Kidney (tissue), 14 donors: ENCODE measurements around the gene MYH6. TPM values are rescaled to one million over a fixed set of nuclear protein-coding genes. Genes with fewer than 3 reads are reported as not detected.

Experiments used
- DNase-seq, 5 donors: peaks; one replicate each; pipeline ENCODE4 v3.0.0-alpha.2; 2013 to 2020
- FAIRE-seq: peaks from 2 replicates; lab custom pipeline; 2012; peaks lifted over from hg19 to GRCh38; lab: Jason Lieb, UNC
- H3K27ac ChIP-seq, 2 donors: one replicate each; pipeline ENCODE4 v1.7.0; 2013; ENCODE audit warnings: low read depth in 2 of 2, low read length in 2 of 2, inconsistent platforms in 1 of 2
- H3K27me3 ChIP-seq: one replicate; pipeline ENCODE4 v1.7.1; 2013; ENCODE audit warnings: low read length, inconsistent platforms; ENCODE audit not compliant: control insufficient read depth, insufficient read depth
- H3K36me3 ChIP-seq, 3 donors: one replicate each; pipeline versions ENCODE4 v1.7.0 to v1.7.1; 2013; ENCODE audit warnings: low read length in 3 of 3, control low read depth in 1 of 3, inconsistent platforms in 1 of 3; ENCODE audit not compliant: insufficient read depth in 3 of 3, control insufficient read depth in 2 of 3
- H3K4me1 ChIP-seq, 3 donors: one replicate each; pipeline versions ENCODE4 v1.7.0 to v1.7.1; 2013; ENCODE audit warnings: low read length in 3 of 3, inconsistent platforms in 1 of 3, low read depth in 1 of 3; ENCODE audit not compliant: control insufficient read depth in 2 of 3, insufficient read depth in 2 of 3
- H3K4me3 ChIP-seq, 3 donors: one replicate each; pipeline versions ENCODE4 v1.7.0 to v1.8.1; 2013; ENCODE audit warnings: low read length in 3 of 3, control low read depth in 1 of 3, inconsistent platforms in 1 of 3
- H3K9ac ChIP-seq, 3 donors: one replicate each; pipeline versions ENCODE4 v1.7.0 to v1.7.1; 2013; ENCODE audit warnings: low read length in 3 of 3, control low read depth in 1 of 3, inconsistent platforms in 1 of 3
- H3K9me3 ChIP-seq, 3 donors: one replicate each; pipeline versions ENCODE4 v1.7.0 to v1.7.1; 2013; ENCODE audit warnings: low read length in 3 of 3, control low read depth in 1 of 3, inconsistent platforms in 1 of 3; ENCODE audit not compliant: control insufficient read depth in 2 of 3, insufficient read depth in 1 of 3
- intact Hi-C: fragments of 100-400 bp; cut with DNase I; formaldehyde crosslinking; loops from one replicate; pipeline ENCODE4 v1.11.1; 2022
- polyA plus RNA-seq: library from polyadenylated mRNA; stranded (reverse); fragments of 350-450 nt; fragmentation: Illumina TruSeq; extraction: RNeasy Lipid Tissue Mini Kit (QIAGEN cat#74804); gene quantifications from one replicate; pipeline ENCODE4 v1.2.3, GENCODE V29; 2014; ENCODE audit warnings: low read depth, low replicate concordance; ENCODE audit not compliant: insufficient read depth
- total RNA-seq: library from RNA; stranded (reverse); fragmentation: NEBNext Ultra II Directional; extraction: Animal tissue kit (Norgen Biotek cat#: 25700); gene quantifications from one replicate; pipeline ENCODE4 v1.2.1, GENCODE V29; 2021
- TF ChIP-seq, protein P1 (sequence below): IDR thresholded peaks from 3 replicates; pipeline ENCODE4 v1.5.1; 2012; ENCODE audit warnings: mild to moderate bottlenecking, moderate library complexity, borderline replicate concordance; ENCODE audit not compliant: insufficient read depth; ENCODE audit errors: extremely low read depth
- donor health status: control.
- donor health status: control.
- donor health status: control.
- donor health status: control.
- donor health status: control.
- donor health status: DM: yes; HTN: yes; CAD: no.
- donor health status: Normal renal cell carcinoma (clear cell type).

The MYH6 gene
- total and polyA plus RNA-seq, 2 donors from 2014 or later, result 0.03 to 0.13 TPM

DNA sequence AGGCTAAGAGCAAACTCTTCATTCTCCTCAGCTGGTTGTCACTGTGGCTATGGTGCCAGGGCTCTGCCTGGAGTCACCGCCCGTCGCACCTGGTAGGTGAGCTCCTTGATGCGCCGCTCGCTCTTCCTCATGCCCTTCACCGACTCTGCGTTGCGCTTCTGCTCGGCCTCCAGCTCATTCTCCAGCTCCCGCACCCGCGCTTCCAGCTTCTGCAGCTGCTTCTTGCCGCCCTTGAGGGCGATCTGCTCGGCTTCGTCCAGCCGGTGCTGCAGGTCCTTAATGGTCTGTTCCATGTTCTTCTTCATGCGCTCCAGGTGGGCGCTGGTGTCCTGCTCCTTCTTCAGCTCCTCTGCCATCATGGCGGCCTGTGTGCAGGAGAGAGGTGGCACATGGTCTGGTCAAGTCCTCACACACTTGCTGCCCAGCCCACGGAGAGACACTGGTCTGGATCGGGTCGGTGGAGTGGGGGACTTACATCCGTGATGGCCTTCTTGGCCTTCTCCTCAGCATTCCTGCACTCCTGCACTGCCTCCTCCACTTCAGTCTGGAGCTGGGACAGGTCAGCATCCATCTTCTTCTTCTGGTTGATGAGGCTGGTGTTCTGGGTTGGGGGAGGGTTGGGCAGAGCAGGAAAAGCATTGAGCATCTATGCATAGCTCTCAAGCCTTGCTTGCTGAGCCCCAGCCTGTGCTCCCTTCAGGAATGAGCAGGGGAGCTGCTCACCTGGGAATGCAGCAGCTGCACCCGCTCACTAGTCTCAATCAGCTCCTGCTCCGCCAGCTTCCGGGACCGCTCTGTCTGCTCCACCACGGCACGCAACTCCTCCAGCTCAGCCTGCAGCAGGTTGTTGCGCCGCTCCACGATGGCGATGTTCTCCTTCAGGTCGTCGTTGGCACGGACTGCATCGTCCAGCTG is 7.1 kb upstream of the MYH6 start:
- Histone ChIP-seq H3K27ac (no peak overlapping the region), H3K9ac (no peak overlapping the region), H3K36me3 (no peaks in the 10 kb centered on the region), H3K27me3 (no peaks in the 10 kb centered on the region), H3K4me3 (no peak overlapping the region), H3K9me3 (no peaks in the 10 kb centered on the region), H3K4me1 (no peaks in the 10 kb centered on the region)
- intact Hi-C loops, result no loop called here
- TF ChIP-seq, protein P1, sequence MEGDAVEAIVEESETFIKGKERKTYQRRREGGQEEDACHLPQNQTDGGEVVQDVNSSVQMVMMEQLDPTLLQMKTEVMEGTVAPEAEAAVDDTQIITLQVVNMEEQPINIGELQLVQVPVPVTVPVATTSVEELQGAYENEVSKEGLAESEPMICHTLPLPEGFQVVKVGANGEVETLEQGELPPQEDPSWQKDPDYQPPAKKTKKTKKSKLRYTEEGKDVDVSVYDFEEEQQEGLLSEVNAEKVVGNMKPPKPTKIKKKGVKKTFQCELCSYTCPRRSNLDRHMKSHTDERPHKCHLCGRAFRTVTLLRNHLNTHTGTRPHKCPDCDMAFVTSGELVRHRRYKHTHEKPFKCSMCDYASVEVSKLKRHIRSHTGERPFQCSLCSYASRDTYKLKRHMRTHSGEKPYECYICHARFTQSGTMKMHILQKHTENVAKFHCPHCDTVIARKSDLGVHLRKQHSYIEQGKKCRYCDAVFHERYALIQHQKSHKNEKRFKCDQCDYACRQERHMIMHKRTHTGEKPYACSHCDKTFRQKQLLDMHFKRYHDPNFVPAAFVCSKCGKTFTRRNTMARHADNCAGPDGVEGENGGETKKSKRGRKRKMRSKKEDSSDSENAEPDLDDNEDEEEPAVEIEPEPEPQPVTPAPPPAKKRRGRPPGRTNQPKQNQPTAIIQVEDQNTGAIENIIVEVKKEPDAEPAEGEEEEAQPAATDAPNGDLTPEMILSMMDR, result no peak
- DNase-seq, result no peak
- no peak for FAIRE-seq

DNA sequence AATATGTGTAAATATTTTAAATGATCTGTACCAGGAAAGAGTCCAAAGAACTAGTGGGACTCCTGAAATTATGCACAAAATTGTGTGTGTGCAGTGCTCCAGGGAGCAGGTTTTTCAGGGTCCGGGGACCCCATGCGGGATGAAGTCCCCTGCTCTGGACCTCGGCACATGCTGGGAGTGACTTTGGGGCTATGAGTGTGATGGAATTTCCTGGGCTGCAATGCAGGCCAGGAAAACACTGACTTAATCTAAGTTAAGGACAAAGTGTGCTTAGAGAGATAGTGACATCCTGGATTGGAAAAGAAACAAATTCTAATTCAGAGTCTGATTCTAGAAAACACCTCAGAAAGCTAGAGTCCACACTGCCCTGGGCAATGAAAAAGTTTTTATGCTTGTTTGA is 6.2 kb upstream of the MYH6 start:
- no peak for FAIRE-seq

DNA sequence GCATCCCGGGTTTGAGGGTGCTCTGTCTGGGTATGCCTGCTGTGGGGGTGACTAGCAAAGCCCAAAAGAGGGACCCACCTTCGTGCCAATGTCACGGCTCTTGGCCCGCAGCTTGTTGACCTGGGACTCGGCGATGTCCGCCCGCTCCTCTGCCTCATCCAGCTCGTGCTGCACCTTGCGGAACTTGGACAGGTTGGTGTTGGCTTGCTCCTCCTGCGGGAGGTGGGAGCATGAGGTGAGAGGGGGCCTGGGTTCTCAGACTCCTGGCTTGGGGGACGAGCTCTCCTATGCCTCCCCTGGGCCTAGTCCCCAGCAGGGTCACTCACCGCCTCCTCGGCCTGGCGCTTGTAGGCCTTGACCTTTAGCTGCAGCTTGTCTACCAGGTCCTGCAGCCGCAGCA is 5.6 kb upstream of the MYH6 start:
- TF ChIP-seq, protein P1, result no peak
- H3K9ac ChIP-seq, result no peak overlapping the region
- FAIRE-seq (no peak), DNase-seq (no peak)
- H3K36me3 ChIP-seq, result no peaks in the 10 kb centered on the region
- H3K27ac ChIP-seq, result no peak overlapping the region
- no peaks in the 10 kb centered on the region for H3K27me3 ChIP-seq
- H3K4me1 ChIP-seq, result no peaks in the 10 kb centered on the region
- H3K4me3 ChIP-seq, result no peak overlapping the region
- H3K9me3 ChIP-seq, result no peaks in the 10 kb centered on the region
- intact Hi-C loops, result no loop called here

More for the DNA sequence above, 6.2 kb upstream of the MYH6 start:
- Histone ChIP-seq H3K36me3 (no peaks in the 10 kb centered on the region), H3K9ac (no peak overlapping the region), H3K27me3 (no peaks in the 10 kb centered on the region), H3K4me1 (no peaks in the 10 kb centered on the region), H3K27ac (no peak overlapping the region), H3K9me3 (no peaks in the 10 kb centered on the region), H3K4me3 (no peak overlapping the region)
- no peak for DNase-seq
- TF ChIP-seq, protein P1, result no peak
- intact Hi-C loops, result no loop called here
